ENCODE measurements around the gene ZNF695.
A peak's percentile ranks its signal among the peaks of the same experiment; 100 is the strongest.
"Not testable (repeated sequence)": the region's sequence is repeated elsewhere in the genome, so short reads cannot be mapped to it uniquely, and the experiment has no call there.

The ZNF695 gene

GRCh38 chr1:247007511-247008405 is at the start of gene ZNF695:
Gene ZNF695, minus strand, starts transcription at chr1:247008057. Its CDS starts 149 bp downstream, at chr1:247007908.
- peak; percentile 97 for DNase-seq (ENCODE audit: low spot score)

- DNase-seq (ENCODE audit: low spot score), result no peak
Observed at GRCh38 chr1:247056071-247056470, 48.2 kb upstream of the ZNF695 start.

- DNase-seq (ENCODE audit: low spot score), result no peak
Observed at GRCh38 chr1:247054992-247055415, 47.1 kb upstream of the ZNF695 start.

- DNase-seq (ENCODE audit: low spot score), result no peak
Observed at GRCh38 chr1:247047702-247048101, 39.8 kb upstream of the ZNF695 start.

- DNase-seq (ENCODE audit: low spot score), result no peak
Observed at GRCh38 chr1:247047260-247047659, 39.4 kb upstream of the ZNF695 start.

GRCh38 chr1:247043406-247043805 is 35.5 kb upstream of the ZNF695 start:
- DNase-seq (ENCODE audit: low spot score), result no peak

GRCh38 chr1:247037511-247038320 is 29.9 kb upstream of the ZNF695 start:
- DNase-seq (ENCODE audit: low spot score), result no peak

- DNase-seq (ENCODE audit: low spot score), result not testable (repeated sequence)
Observed at GRCh38 chr1:247032306-247032705, 24.4 kb upstream of the ZNF695 start.

GRCh38 chr1:247024658-247025057 is 16.8 kb upstream of the ZNF695 start:
- DNase-seq (ENCODE audit: low spot score), result not testable (repeated sequence)

- DNase-seq (ENCODE audit: low spot score), result no peak
Observed at GRCh38 chr1:247013391-247013790, 5.5 kb upstream of the ZNF695 start.

GRCh38 chr1:247008406-247008799 is 546 bp upstream of the ZNF695 start:
- no peak for DNase-seq (ENCODE audit: low spot score)

GRCh38 chr1:247004081-247004480 is 3.8 kb downstream of the ZNF695 start:
- not testable (repeated sequence) for DNase-seq (ENCODE audit: low spot score)

- no peak for DNase-seq (ENCODE audit: low spot score)
Observed at GRCh38 chr1:246989901-246990300, 18.0 kb downstream of the ZNF695 start.

- DNase-seq (ENCODE audit: low spot score), result no peak
Observed at GRCh38 chr1:246988316-246988715, 19.5 kb downstream of the ZNF695 start.

- no peak for DNase-seq (ENCODE audit: low spot score)
Observed at GRCh38 chr1:246987083-246987690, 20.7 kb downstream of the ZNF695 start.

- DNase-seq (ENCODE audit: low spot score), result no peak
Observed at GRCh38 chr1:246978785-246979184, 29.1 kb downstream of the ZNF695 start.

GRCh38 chr1:246978281-246978680 is 29.6 kb downstream of the ZNF695 start:
- DNase-seq (ENCODE audit: low spot score), result no peak

GRCh38 chr1:246971969-246972368 is 35.9 kb downstream of the ZNF695 start:
- DNase-seq (ENCODE audit: low spot score), result no peak

- DNase-seq (ENCODE audit: low spot score), result peak; percentile 21
Observed at GRCh38 chr1:246971090-246971721, 36.7 kb downstream of the ZNF695 start.

- no peak for DNase-seq (ENCODE audit: low spot score)
Observed at GRCh38 chr1:246969621-246970020, 38.2 kb downstream of the ZNF695 start.

GRCh38 chr1:246966502-246966901 is 41.4 kb downstream of the ZNF695 start:
- no peak for DNase-seq (ENCODE audit: low spot score)
